Keratinocyte (primary cell): ENCODE data around the gene ORAI3. TPM values are rescaled to one million over a fixed set of nuclear protein-coding genes. Genes with fewer than 3 reads are reported as not detected.

Source experiments
- DNase-seq: peaks from one replicate; pipeline ENCODE4 v3.0.0-alpha.2; 2011; ENCODE audit warnings: low read depth, missing footprints, low spot score
- FAIRE-seq: peaks from 2 replicates; lab custom pipeline; 2011; peaks lifted over from hg19 to GRCh38; lab: Jason Lieb, UNC
- H2AFZ ChIP-seq: 2 replicates; pipeline ENCODE4 v1.6.0; 2012; ENCODE audit warnings: low read length, control low read depth, inconsistent platforms; ENCODE audit not compliant: control insufficient read depth
- H3K27ac ChIP-seq: 2 replicates; pipeline ENCODE4 v1.5.1; 2011; ENCODE audit warnings: low read length; ENCODE audit not compliant: control insufficient read depth, insufficient read depth
- H3K27me3 ChIP-seq: 3 replicates; pipeline ENCODE4 v1.6.0; 2011; ENCODE audit warnings: low read length; ENCODE audit not compliant: control insufficient read depth, insufficient read depth; ENCODE audit errors: extremely low read depth
- H3K36me3 ChIP-seq, 2 experiments: 2 replicates in 1 of 2; 3 replicates in 1 of 2; pipeline ENCODE4 v1.5.1; 2011; ENCODE audit warnings: low read length in 2 of 2, mild to moderate bottlenecking in 1 of 2; ENCODE audit not compliant: control insufficient read depth in 2 of 2, insufficient read depth in 2 of 2; ENCODE audit errors: extremely low read depth in 1 of 2
- H3K4me1 ChIP-seq: 3 replicates; pipeline ENCODE4 v1.5.1; 2011; ENCODE audit warnings: low read length; ENCODE audit not compliant: control insufficient read depth, insufficient read depth; ENCODE audit errors: extremely low read depth
- H3K4me2 ChIP-seq: 3 replicates; pipeline ENCODE4 v1.6.0; 2011; ENCODE audit warnings: low read depth, low read length; ENCODE audit not compliant: control insufficient read depth, insufficient read depth; ENCODE audit errors: extremely low read depth
- H3K4me3 ChIP-seq, 3 experiments: fragments of 200-600 bp in 1 of 3; sonication (generic) in 1 of 3; 2 replicates in 2 of 3; 3 replicates in 1 of 3; pipeline ENCODE4 v1.5.1; 2011 to 2016; ENCODE audit warnings: low read length in 3 of 3, mild to moderate bottlenecking in 3 of 3, control low read depth in 2 of 3, inconsistent platforms in 1 of 3, low read depth in 1 of 3, mixed read lengths in 1 of 3, mixed run types in 1 of 3, moderate library complexity in 1 of 3; ENCODE audit not compliant: control insufficient read depth in 2 of 3, insufficient read depth in 2 of 3; ENCODE audit errors: extremely low read depth in 1 of 3
- H3K79me2 ChIP-seq: 2 replicates; pipeline ENCODE4 v1.6.0; 2012; ENCODE audit warnings: low read length; ENCODE audit not compliant: control insufficient read depth, insufficient read depth
- H3K9ac ChIP-seq: 3 replicates; pipeline ENCODE4 v1.6.0; 2011; ENCODE audit warnings: low read length; ENCODE audit not compliant: control insufficient read depth, insufficient read depth; ENCODE audit errors: extremely low read depth
- H3K9me1 ChIP-seq: 3 replicates; pipeline ENCODE4 v1.6.0; 2011; ENCODE audit warnings: low read length; ENCODE audit not compliant: control insufficient read depth, insufficient read depth; ENCODE audit errors: extremely low read depth
- H3K9me3 ChIP-seq: 2 replicates; pipeline ENCODE4 v1.5.1; 2012; ENCODE audit warnings: low read depth, low read length; ENCODE audit not compliant: control insufficient read depth
- H4K20me1 ChIP-seq: 3 replicates; pipeline ENCODE4 v1.6.0; 2011; ENCODE audit warnings: low read length; ENCODE audit not compliant: control insufficient read depth, insufficient read depth; ENCODE audit errors: extremely low read depth
- CTCF ChIP-seq, 3 experiments: IDR thresholded peaks in 1 of 3; conservative IDR thresholded peaks in 1 of 3; optimal IDR thresholded peaks in 1 of 3; 2 replicates in 2 of 3; 3 replicates in 1 of 3; pipeline versions ENCODE3 to v1.5.1; 2011; ENCODE audit warnings: low read length in 3 of 3, mild to moderate bottlenecking in 3 of 3, moderate library complexity in 2 of 3, control low read depth in 1 of 3, inconsistent platforms in 1 of 3; ENCODE audit not compliant: insufficient read depth in 2 of 3; ENCODE audit errors: extremely low read depth in 1 of 3
- EZH2 ChIP-seq: IDR thresholded peaks from one replicate; pipeline ENCODE4 v1.6.1; 2012; ENCODE audit warnings: inconsistent platforms, mild to moderate bottlenecking, low read length, moderate library complexity
- dilution Hi-C: fragments of 300-500 bp; cut with MboI; formaldehyde crosslinking; loops from one replicate; pipeline ENCODE4 v1.7.0; 2020; ENCODE audit warnings: low sequenced_read_pairs; ENCODE audit not compliant: extremely low pct_ligation_motif_present
- polyA plus RNA-seq, 5 experiments: library from polyadenylated mRNA; depleted of rRNA in 3 of 5; stranded (reverse) in 3 of 5; stranded (forward) in 1 of 5; unstranded in 1 of 5; fragments of >200 nt; gene quantifications; 1 replicate in 1 of 5; 2 replicates in 3 of 5; 3 replicates in 1 of 5; pipeline versions ENCODE4 v1.2.1 to v1.2.3, GENCODE V29; 2011 to 2012; ENCODE audit warnings: missing spikeins in 2 of 5, low read depth in 1 of 5, low replicate concordance in 1 of 5

ORAI3 gene
- polyA plus RNA-seq, 1 donor (not counting 4 experiments of a cell fraction or from before 2014, with no cell fraction given), result 8.1 TPM

GRCh38 chr16:30924913-30925631 lies 23.8 kb upstream of the ORAI3 start:
- Histone ChIP-seq H2AFZ (no peak overlapping the region), H3K36me3 (peaks cover 0 to 11% of the 10 kb centered on the region in 2 experiments), H3K9ac (peak overlapping the region; percentile 69), H3K27me3 (no peaks in the 10 kb centered on the region), H3K4me3 (peak overlapping the region; percentile 37 to 72 (median 51)), H3K79me2 (peaks cover 20% of the 10 kb centered on the region), H3K9me3 (no peaks in the 10 kb centered on the region), H4K20me1 (no peaks in the 10 kb centered on the region), H3K9me1 (no peaks in the 10 kb centered on the region), H3K27ac (no peak overlapping the region), H3K4me1 (peaks cover 27% of the 10 kb centered on the region), H3K4me2 (peak overlapping the region; percentile 94)
- TF ChIP-seq CTCF (optimal IDR thresholded peaks at IDR 0.05 in 1 of 3, IDR thresholded peaks at IDR 0.05 in 1 of 3, conservative IDR thresholded peaks at IDR 0.05 in 1 of 3; ENCODE audit: extremely low read depth in 1 of 3, insufficient read depth in 2 of 3, low read length in 3 of 3) (no peak), EZH2 (no peak)
- dilution Hi-C loops, result no loop called here
- DNase-seq, result no peak
- no peak for FAIRE-seq

- Histone ChIP-seq H4K20me1 (no peaks in the 10 kb centered on the region), H3K27me3 (no peaks in the 10 kb centered on the region), H3K27ac (no peak overlapping the region), H3K79me2 (peaks cover 20% of the 10 kb centered on the region), H2AFZ (no peak overlapping the region), H3K36me3 (peaks cover 4 to 15% of the 10 kb centered on the region in 2 experiments), H3K9ac (no peak overlapping the region), H3K9me1 (no peaks in the 10 kb centered on the region), H3K4me3 (no peak overlapping the region), H3K4me1 (peaks cover 27% of the 10 kb centered on the region), H3K4me2 (peak overlapping the region; percentile 94), H3K9me3 (no peaks in the 10 kb centered on the region)
- TF ChIP-seq EZH2, result no peak
- TF ChIP-seq CTCF (optimal IDR thresholded peaks at IDR 0.05 in 1 of 3, IDR thresholded peaks at IDR 0.05 in 1 of 3, conservative IDR thresholded peaks at IDR 0.05 in 1 of 3; ENCODE audit: extremely low read depth in 1 of 3, insufficient read depth in 2 of 3, low read length in 3 of 3), result no peak
- DNase-seq (no peak), FAIRE-seq (no peak)
- dilution Hi-C loops, result no loop called here
Measured at GRCh38 chr16:30925632-30925987, 23.3 kb upstream of the ORAI3 start.
